Mesothelial cell of epicardium (in vitro differentiated cells): ENCODE measurements around the gene SLC25A10. TPM values are rescaled to one million over a fixed set of nuclear protein-coding genes. Genes with fewer than 3 reads are reported as not detected.
A peak's percentile ranks its signal among the peaks of the same experiment; 100 is the strongest.

ENCODE experiments used
- DNase-seq, 2 experiments: peaks; one replicate each; pipeline ENCODE4 v3.0.0; 2021; ENCODE audit warnings: low spot score in 2 of 2; ENCODE audit not compliant: unreplicated experiment in 2 of 2
- H3K27ac Mint-ChIP-seq: 2 replicates; pipeline ENCODE4 v1.8.0; 2021; ENCODE audit warnings: mixed read lengths
- H3K27me3 Mint-ChIP-seq: 2 replicates; pipeline ENCODE4 v1.8.0; 2021; ENCODE audit warnings: low read depth, mixed read lengths
- H3K36me3 Mint-ChIP-seq: 2 replicates; pipeline ENCODE4 v1.8.0; 2021; ENCODE audit warnings: mixed read lengths
- H3K4me1 Mint-ChIP-seq: 2 replicates; pipeline ENCODE4 v1.8.0; 2021; ENCODE audit warnings: mixed read lengths
- H3K4me3 Mint-ChIP-seq: 2 replicates; pipeline ENCODE4 v1.8.0; 2021; ENCODE audit warnings: mild to moderate bottlenecking, moderate library complexity, mixed read lengths
- H3K9me3 Mint-ChIP-seq: 2 replicates; pipeline ENCODE4 v1.8.0; 2021; ENCODE audit warnings: mixed read lengths
- CTCF ChIP-seq: fragments of 200-600 bp; sonication (generic); IDR thresholded peaks from one replicate; pipeline ENCODE4 v1.5.0; 2021; ENCODE audit warnings: antibody characterized with exemption; ENCODE audit not compliant: unreplicated experiment
- total RNA-seq: library from RNA; stranded (reverse); gene quantifications from 3 replicates; pipeline ENCODE4 v1.2.1, GENCODE V29; 2021

SLC25A10 gene
- total RNA-seq, 1 donor from 2014 or later = 15.2 TPM

- DNase-seq = no peak
- no peak for TF ChIP-seq CTCF
- Mint-ChIP-seq H3K27me3 (peaks cover 14% of the 10 kb centered on the region), H3K9me3 (no peaks in the 10 kb centered on the region), H3K36me3 (peaks cover 10% of the 10 kb centered on the region), H3K27ac (no peak overlapping the region), H3K4me3 (no peak overlapping the region), H3K4me1 (peaks cover 18% of the 10 kb centered on the region)
These were observed 4.1 kb upstream of the SLC25A10 start for GRCh38 chr17:81707725-81708646.

GRCh38 chr17:81708739-81709185, 3.3 kb upstream of the SLC25A10 start:
- Mint-ChIP-seq H3K4me3 (no peak overlapping the region), H3K9me3 (no peaks in the 10 kb centered on the region), H3K27ac (no peak overlapping the region), H3K36me3 (peaks cover 10% of the 10 kb centered on the region), H3K4me1 (peaks cover 21% of the 10 kb centered on the region), H3K27me3 (peaks cover 14% of the 10 kb centered on the region)
- no peak for TF ChIP-seq CTCF
- no peak for DNase-seq

- DNase-seq = no peak
- Mint-ChIP-seq H3K4me1 (peaks cover 16% of the 10 kb centered on the region), H3K27me3 (peaks cover 14% of the 10 kb centered on the region), H3K4me3 (peak overlapping the region; percentile 56), H3K9me3 (no peaks in the 10 kb centered on the region), H3K36me3 (peaks cover 6% of the 10 kb centered on the region), H3K27ac (no peak overlapping the region)
- TF ChIP-seq CTCF = no peak
These were observed 1.4 kb upstream of the SLC25A10 start for GRCh38 chr17:81710514-81711308.

- no peaks in the 10 kb centered on the region for H3K9me3 Mint-ChIP-seq
- H3K27ac Mint-ChIP-seq = no peak overlapping the region
- H3K36me3 Mint-ChIP-seq = no peaks in the 10 kb centered on the region
- peaks cover 16% of the 10 kb centered on the region for H3K4me1 Mint-ChIP-seq
- H3K4me3 Mint-ChIP-seq = peak overlapping the region; percentile 83
- no peak for DNase-seq
- TF ChIP-seq CTCF = no peak
- H3K27me3 Mint-ChIP-seq = peaks cover 14% of the 10 kb centered on the region
These were observed 452 bp downstream of the SLC25A10 start for GRCh38 chr17:81712468-81713003.

GRCh38 chr17:81713004-81713555, 996 bp downstream of the SLC25A10 start:
- peaks cover 14% of the 10 kb centered on the region for H3K27me3 Mint-ChIP-seq
- no peak for DNase-seq
- H3K36me3 Mint-ChIP-seq = no peaks in the 10 kb centered on the region
- no peak for TF ChIP-seq CTCF
- H3K4me1 Mint-ChIP-seq = peaks cover 16% of the 10 kb centered on the region
- H3K9me3 Mint-ChIP-seq = no peaks in the 10 kb centered on the region
- H3K4me3 Mint-ChIP-seq = peak overlapping the region; percentile 83
- H3K27ac Mint-ChIP-seq = no peak overlapping the region
